ENCODE measurements around the gene FAM241A. TPM values are rescaled to one million over a fixed set of nuclear protein-coding genes. Genes with fewer than 3 reads are reported as not detected.

FAM241A gene
- total and polyA plus RNA-seq, 2 donors (not counting 3 experiments of a cell fraction or from before 2014, with no cell fraction given) = 3.2 to 9.1 TPM

DNA sequence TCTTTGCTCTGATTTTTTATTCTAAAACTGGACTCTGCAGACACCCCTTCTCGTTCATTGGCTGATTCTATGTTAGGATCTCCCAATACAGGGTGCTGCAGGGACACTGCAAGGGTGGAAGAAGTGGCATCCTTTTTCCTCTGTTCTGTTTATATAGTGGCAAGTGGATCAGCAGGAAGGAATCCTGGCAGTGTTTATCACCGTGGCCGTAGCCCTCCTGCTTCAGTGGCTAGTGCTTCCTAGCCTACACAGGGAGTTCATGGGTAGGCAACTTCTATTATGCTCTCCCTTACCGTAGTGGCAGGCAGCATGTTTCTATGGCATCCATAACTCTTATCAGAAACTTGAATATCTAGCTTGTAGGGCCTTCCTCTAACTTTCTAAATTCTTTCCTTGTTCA lies 79.9 kb downstream of the FAM241A start:
- Histone ChIP-seq H3K9ac (replicated peaks; ENCODE audit: extremely low read depth, insufficient read depth, low read length) (no peak overlapping the region), H3K9me1 (replicated peaks; ENCODE audit: control insufficient read depth, extremely low read depth, insufficient read depth, low read length) (no peaks in the 10 kb centered on the region), H3K27me3 (ENCODE audit: control insufficient read depth in 2 of 2, insufficient read depth in 2 of 2, low read length in 2 of 2) (no peaks in the 10 kb centered on the region), H3K4me2 (ENCODE audit: insufficient read depth, low read length) (no peak overlapping the region), H3K79me2 (ENCODE audit: control insufficient read depth, insufficient read depth, low read length) (no peaks in the 10 kb centered on the region), H3K4me3 (replicated peaks in 1 of 3; ENCODE audit: insufficient read depth in 1 of 3, low read depth in 1 of 3, low read length in 3 of 3) (no peak overlapping the region), H3K4me1 (ENCODE audit: control insufficient read depth, extremely low read depth, insufficient read depth, low read length) (peaks cover under 1% of the 10 kb centered on the region), H4K20me1 (replicated peaks; ENCODE audit: control insufficient read depth, extremely low read depth, insufficient read depth, low read length) (no peaks in the 10 kb centered on the region), H3K36me3 (ENCODE audit: control insufficient read depth in 2 of 2, extremely low read depth in 1 of 2, insufficient read depth in 2 of 2, low read length in 2 of 2) (no peaks in the 10 kb centered on the region), H2AFZ (ENCODE audit: low read depth, low read length) (peak overlapping the region; percentile 34), H3K9me3 (replicated peaks; ENCODE audit: control insufficient read depth, insufficient read depth, low read length) (no peaks in the 10 kb centered on the region), H3K27ac (ENCODE audit: insufficient read depth, low read depth, low read length) (no peak overlapping the region)
- no TSS peak for BruUV-seq (replicated peaks)
- FAIRE-seq (no peak), DNase-seq (ENCODE audit: low read depth, low spot score) (no peak)
- intact Hi-C loops (cut with micrococcal nuclease) = no loop called here
- POLR2A ChIA-PET = no interaction called here
- CTCF ChIA-PET = interaction anchor here (1.7 to 4.4 kb wide), 2 partner anchors 8 to 11 kb away, joined by 6 to 21 read pairs; no protein-coding TSS in a partner anchor
- dilution Hi-C loops (cut with MboI; ENCODE audit: extremely low pct_ligation_motif_present, low sequenced_read_pairs) = no loop called here
- TF ChIP-seq, protein P1, sequence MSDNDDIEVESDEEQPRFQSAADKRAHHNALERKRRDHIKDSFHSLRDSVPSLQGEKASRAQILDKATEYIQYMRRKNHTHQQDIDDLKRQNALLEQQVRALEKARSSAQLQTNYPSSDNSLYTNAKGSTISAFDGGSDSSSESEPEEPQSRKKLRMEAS (IDR thresholded peaks at IDR 0.05; ENCODE audit: insufficient read depth, insufficient read length) = no peak
- TF ChIP-seq, protein P2, sequence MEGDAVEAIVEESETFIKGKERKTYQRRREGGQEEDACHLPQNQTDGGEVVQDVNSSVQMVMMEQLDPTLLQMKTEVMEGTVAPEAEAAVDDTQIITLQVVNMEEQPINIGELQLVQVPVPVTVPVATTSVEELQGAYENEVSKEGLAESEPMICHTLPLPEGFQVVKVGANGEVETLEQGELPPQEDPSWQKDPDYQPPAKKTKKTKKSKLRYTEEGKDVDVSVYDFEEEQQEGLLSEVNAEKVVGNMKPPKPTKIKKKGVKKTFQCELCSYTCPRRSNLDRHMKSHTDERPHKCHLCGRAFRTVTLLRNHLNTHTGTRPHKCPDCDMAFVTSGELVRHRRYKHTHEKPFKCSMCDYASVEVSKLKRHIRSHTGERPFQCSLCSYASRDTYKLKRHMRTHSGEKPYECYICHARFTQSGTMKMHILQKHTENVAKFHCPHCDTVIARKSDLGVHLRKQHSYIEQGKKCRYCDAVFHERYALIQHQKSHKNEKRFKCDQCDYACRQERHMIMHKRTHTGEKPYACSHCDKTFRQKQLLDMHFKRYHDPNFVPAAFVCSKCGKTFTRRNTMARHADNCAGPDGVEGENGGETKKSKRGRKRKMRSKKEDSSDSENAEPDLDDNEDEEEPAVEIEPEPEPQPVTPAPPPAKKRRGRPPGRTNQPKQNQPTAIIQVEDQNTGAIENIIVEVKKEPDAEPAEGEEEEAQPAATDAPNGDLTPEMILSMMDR (IDR thresholded peaks at IDR 0.05; ENCODE audit: extremely low read depth in 1 of 2, insufficient read depth in 1 of 2, low read depth in 1 of 2, low read length in 2 of 2) = no peak
- TF ChIP-seq POLR2A (IDR thresholded peaks at IDR 0.05; ENCODE audit: low read depth, low read length) (no peak), EZH2 (IDR thresholded peaks at IDR 0.05; ENCODE audit: borderline replicate concordance, low read depth, low read length, severe bottlenecking) (no peak), MYC (IDR thresholded peaks at IDR 0.05; ENCODE audit: low read depth, low read length) (no peak), POLR2AphosphoS5 (IDR thresholded peaks at IDR 0.05; ENCODE audit: insufficient read depth, low read depth, low read length) (no peak), GATA2 (IDR thresholded peaks at IDR 0.05; ENCODE audit: insufficient read depth, insufficient read length, low read depth, low read length) (no peak), JUN (IDR thresholded peaks at IDR 0.05; ENCODE audit: borderline replicate concordance, insufficient read depth, insufficient read length, low read depth) (no peak), FOS (IDR thresholded peaks at IDR 0.05; ENCODE audit: borderline replicate concordance, insufficient read depth, low read length) (no peak)

All from endothelial cell of umbilical vein (primary cell).